DMS53 treated with DMSO at 0.1 percent for 48 hours (cell line): ENCODE data around the gene SEMA6B.

Experiments used
- DNase-seq: peaks from one replicate; lab custom pipeline; 2025; ENCODE audit not compliant: unreplicated experiment; lab: John Stamatoyannopoulos, UW

SEMA6B gene

GRCh38 chr19:4510435-4511255 lies 48.8 kb downstream of the SEMA6B start:
- no peak for DNase-seq

- DNase-seq = no peak
Measured at GRCh38 chr19:4508698-4509097, 50.8 kb downstream of the SEMA6B start.

GRCh38 chr19:4507804-4508203 lies 51.7 kb downstream of the SEMA6B start:
- no peak for DNase-seq

GRCh38 chr19:4507150-4507452 lies 52.4 kb downstream of the SEMA6B start:
- DNase-seq = no peak

- no peak for DNase-seq
Measured at GRCh38 chr19:4506449-4507149, 52.9 kb downstream of the SEMA6B start.

GRCh38 chr19:4505570-4506448 lies 53.7 kb downstream of the SEMA6B start:
- no peak for DNase-seq

GRCh38 chr19:4504891-4505569 lies 54.5 kb downstream of the SEMA6B start:
- DNase-seq = no peak

- DNase-seq = no peak
Measured at GRCh38 chr19:4504297-4504701, 55.2 kb downstream of the SEMA6B start.

- DNase-seq = no peak
Measured at GRCh38 chr19:4503825-4504170, 55.7 kb downstream of the SEMA6B start.

- no peak for DNase-seq
Measured at GRCh38 chr19:4503132-4503824, 56.2 kb downstream of the SEMA6B start.

- no peak for DNase-seq
Measured at GRCh38 chr19:4502282-4503131, 57.0 kb downstream of the SEMA6B start.

- no peak for DNase-seq
Measured at GRCh38 chr19:4501691-4502090, 57.8 kb downstream of the SEMA6B start.

- DNase-seq = no peak
Measured at GRCh38 chr19:4500841-4501591, 58.5 kb downstream of the SEMA6B start.

GRCh38 chr19:4499855-4500254 lies 59.6 kb downstream of the SEMA6B start:
- DNase-seq = no peak

- no peak for DNase-seq
Measured at GRCh38 chr19:4499318-4499717, 60.2 kb downstream of the SEMA6B start.

GRCh38 chr19:4498694-4499093 lies 60.8 kb downstream of the SEMA6B start:
- no peak for DNase-seq

- no peak for DNase-seq
Measured at GRCh38 chr19:4497770-4498389, 61.6 kb downstream of the SEMA6B start.

- DNase-seq = no peak
Measured at GRCh38 chr19:4496304-4496703, 63.2 kb downstream of the SEMA6B start.

GRCh38 chr19:4495471-4495870 lies 64.0 kb downstream of the SEMA6B start:
- DNase-seq = no peak
